GM12875 (cell line): Measurements from ENCODE around the gene RNF157.

Experiments used
- H3K4me3 ChIP-seq: one replicate; pipeline ENCODE4 v1.5.1; 2011; ENCODE audit warnings: low read depth, low read length, control low read depth
- TF ChIP-seq, protein P1 (sequence below): IDR thresholded peaks from 2 replicates; pipeline ENCODE4 v1.5.1; 2011; ENCODE audit warnings: low read depth, mild to moderate bottlenecking, control low read depth, inconsistent platforms, low read length, moderate library complexity, borderline replicate concordance; ENCODE audit not compliant: insufficient read depth

Gene RNF157

DNA sequence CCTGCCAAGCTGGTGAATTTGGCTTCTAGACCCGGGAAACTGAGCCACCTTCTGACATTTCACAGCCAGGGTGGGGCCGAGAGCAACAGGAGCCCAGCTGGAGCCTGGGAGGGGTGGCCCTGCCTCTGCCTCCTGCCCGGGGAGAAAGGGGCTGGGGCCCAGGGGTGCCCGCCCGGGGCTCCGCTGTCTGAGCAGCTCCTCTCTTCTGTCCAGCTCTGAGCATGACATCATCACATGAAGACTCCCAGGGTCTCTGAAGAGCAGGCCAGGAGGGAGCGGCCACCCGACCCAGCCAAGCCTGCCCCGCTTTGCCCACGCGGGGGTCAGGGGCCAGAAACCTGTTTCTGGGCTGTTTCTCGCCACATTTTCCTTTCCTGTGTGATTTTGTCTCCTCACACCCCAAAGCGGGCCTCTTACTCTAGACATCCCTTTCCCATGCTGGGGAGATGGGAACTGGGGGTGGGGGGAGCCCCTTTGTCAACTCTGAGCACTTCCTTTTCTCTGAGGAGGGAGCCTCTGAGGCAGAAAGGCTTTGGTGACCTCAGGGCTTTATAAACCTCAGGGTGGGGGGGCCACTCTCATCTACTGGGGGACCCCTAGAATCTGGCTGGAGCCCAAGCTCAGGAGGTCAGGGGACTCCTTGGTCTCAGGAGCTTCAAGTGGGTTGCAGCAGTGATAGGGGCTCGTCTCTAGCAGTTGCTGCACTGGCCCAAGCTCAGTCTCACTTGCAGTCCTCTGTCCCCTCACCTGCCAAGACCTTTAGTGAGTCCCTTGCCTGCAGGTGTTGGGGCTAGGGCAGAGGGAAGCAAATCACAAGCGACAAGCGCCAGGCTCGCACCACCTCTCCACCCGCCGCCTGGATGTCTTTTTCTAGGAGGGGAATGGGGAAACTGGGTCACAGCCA, 32.5 kb upstream of the RNF157 start:
- TF ChIP-seq, protein P1, sequence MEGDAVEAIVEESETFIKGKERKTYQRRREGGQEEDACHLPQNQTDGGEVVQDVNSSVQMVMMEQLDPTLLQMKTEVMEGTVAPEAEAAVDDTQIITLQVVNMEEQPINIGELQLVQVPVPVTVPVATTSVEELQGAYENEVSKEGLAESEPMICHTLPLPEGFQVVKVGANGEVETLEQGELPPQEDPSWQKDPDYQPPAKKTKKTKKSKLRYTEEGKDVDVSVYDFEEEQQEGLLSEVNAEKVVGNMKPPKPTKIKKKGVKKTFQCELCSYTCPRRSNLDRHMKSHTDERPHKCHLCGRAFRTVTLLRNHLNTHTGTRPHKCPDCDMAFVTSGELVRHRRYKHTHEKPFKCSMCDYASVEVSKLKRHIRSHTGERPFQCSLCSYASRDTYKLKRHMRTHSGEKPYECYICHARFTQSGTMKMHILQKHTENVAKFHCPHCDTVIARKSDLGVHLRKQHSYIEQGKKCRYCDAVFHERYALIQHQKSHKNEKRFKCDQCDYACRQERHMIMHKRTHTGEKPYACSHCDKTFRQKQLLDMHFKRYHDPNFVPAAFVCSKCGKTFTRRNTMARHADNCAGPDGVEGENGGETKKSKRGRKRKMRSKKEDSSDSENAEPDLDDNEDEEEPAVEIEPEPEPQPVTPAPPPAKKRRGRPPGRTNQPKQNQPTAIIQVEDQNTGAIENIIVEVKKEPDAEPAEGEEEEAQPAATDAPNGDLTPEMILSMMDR: no peak
- H3K4me3 ChIP-seq: peak overlapping the region; percentile 40

GRCh38 chr17:76271669-76272540, 31.6 kb upstream of the RNF157 start:
- TF ChIP-seq, protein P1: no peak
- peak overlapping the region; percentile 59 for H3K4me3 ChIP-seq

GRCh38 chr17:76270770-76271668, 30.7 kb upstream of the RNF157 start:
- TF ChIP-seq, protein P1: no peak

GRCh38 chr17:76270127-76270592, 29.9 kb upstream of the RNF157 start:
- H3K4me3 ChIP-seq: peak overlapping the region; percentile 70
- TF ChIP-seq, protein P1: no peak

More at GRCh38 chr17:76270770-76271668, 30.7 kb upstream of the RNF157 start:
- H3K4me3 ChIP-seq: peak overlapping the region; percentile 59

DNA sequence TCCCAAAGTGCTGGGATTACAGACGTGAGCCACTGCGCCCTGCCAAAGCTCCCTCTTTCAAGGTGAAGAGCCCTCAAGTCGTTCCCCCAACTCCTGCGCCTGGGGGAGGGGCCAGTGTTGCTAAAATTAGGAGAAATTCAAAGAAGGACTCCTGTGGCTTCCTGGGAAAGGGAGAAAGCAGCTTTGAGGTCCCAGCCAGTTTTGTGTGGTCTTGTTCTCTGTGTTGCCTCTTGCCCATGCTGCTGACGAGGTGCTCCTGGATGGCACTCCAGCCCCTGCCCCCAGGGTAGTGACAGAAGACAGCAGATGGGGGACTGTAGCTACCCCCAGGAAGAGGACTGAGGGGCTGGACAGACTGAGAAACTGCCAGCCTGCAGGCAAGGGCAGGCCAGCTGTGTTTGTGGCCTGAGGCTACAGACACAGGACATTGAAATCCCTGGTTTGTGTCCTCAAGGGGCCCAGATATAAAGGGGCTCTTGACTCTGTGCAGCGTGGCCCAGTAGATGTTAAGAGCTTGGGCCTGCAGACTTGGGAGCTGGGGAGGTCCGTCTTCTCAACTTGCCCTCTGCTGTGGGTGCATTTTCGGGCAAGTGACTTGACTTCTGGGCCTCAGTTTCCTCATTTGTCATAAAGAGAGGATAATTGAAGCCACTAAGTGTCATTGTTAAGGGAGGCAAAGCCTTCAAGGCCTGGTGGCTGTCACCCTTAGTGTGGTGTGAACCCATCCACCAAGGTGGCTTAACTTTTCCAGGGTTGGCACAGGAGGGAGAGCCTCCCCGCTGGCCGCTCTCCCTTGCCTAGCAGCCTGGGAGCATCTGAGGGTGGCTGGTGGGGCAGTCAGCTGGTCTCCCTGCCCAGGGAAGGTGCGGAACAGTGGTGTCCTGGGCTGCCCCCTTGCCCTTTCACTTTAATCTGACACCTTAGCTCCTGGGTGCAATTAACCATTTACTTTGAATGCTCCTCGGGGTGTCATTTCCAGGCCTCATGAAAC, 29.0 kb upstream of the RNF157 start:
- TF ChIP-seq, protein P1: no peak
- H3K4me3 ChIP-seq: peak overlapping the region; percentile 70
